Raji (cell line): ENCODE measurements around the gene POC1A.

Experiments used
- POLR2A ChIP-seq: IDR thresholded peaks from 2 replicates; pipeline ENCODE4 v1.6.1; 2011; ENCODE audit warnings: low read depth, low read length, control low read depth; ENCODE audit not compliant: insufficient read depth

Gene POC1A

DNA sequence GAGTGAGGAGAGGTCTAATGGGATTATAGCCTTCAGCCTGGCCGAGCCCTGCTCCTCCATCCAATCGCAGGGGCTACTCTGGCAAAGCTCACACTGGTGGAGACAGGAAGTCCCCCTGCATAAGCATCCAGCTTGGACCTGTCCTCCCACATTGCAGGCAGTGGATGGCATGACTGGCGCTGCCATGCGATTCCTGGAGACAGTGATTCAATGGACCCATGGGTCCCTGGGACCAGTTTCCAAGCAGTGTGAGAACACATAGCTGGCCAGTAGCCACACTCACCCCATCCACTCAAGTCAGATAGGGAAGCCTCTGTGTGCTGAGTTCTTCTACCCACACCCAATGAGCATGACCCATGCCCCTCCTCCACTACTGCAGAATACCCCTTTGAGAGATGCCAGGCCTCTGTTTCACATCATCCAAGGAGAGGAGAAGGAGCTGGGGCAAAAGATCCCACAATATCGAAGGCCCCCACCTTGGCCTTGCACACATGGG lies 18.1 kb upstream of the POC1A start:
- TF ChIP-seq POLR2A: no peak

DNA sequence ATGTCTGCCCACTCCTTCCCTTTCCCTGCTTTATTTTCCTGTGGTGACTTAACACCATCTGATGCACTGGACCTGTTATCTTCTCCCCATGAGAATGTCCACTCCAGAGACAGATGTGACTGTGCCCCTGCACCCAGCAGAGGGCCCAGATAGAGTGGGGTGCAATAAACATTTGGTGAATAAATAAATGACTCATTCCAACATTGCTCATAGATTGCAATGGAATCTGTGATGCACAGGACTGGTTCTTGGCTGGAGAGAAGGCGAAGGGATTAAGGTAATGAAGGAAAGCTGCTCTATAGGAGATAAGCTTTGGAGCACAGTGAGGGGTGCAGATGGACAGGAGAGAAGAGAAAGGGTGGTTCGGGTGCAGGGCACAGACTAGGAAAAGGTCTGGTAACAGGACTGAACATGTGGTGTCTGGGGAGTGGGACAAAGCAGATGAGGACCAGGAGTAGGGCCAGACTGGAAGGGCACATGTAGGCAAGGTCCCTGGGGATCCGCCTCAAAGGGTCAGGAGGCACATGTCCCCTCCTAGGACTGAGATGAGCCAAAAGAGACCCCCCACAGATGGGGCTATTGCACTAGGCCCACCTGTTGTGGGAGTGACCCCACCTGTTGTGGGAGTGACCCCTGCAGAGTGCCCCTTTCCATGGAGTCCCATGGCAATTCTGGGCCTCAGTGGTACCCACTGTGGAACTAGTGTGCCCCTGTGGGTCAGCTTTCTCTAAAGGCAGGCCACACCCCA lies 17.5 kb upstream of the POC1A start:
- TF ChIP-seq POLR2A: no peak

DNA sequence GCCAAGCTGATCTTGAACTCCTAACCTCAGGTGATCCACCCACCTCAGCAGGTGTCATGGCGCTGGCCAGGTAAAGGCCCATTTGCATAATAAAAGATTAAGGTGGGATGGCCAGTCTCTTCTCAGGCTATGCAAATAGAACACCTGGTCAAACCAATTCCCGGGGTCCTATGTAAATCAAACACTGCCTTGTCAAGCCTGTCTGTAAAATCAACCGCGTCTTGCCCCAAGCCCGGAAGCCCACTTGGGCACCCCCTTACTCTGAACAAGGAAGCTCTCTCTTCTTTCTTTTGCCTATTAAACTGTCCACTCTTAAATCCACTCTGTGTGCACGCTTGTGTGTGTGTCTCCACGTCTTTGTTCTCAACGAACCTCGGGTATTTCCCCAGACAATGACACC lies 13.0 kb upstream of the POC1A start:
- no peak for TF ChIP-seq POLR2A

DNA sequence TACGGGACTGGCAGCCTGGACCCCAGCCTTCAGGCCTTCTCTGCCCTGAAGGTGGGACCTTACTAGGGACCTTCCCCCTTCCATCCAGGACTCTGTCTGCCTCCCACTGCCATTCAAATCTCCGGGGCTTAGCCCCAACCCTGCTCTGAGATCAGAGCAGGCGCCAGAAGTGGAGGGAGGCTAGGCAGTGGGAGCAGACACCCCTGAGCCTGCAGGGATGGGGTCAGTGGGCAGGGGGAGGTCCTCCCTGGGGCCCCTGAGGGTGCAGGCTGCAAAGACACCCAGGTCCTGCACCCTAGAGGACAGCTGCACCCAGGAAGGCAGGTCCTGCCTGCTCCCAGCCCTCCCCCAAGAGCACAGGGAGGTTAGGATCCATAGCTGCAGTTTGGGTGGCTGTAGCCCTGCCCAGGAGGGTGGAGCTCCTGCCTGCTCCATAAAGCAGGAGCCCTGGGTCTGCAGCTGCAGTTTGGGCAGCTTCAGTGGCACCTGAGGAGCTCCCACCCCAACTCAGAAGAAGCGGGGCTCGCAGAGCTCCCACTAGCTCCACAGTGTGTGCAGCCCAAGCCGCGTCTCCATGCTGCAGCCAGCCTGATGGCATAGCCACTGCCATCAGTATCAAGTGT lies 8.1 kb upstream of the POC1A start:
- TF ChIP-seq POLR2A: no peak

DNA sequence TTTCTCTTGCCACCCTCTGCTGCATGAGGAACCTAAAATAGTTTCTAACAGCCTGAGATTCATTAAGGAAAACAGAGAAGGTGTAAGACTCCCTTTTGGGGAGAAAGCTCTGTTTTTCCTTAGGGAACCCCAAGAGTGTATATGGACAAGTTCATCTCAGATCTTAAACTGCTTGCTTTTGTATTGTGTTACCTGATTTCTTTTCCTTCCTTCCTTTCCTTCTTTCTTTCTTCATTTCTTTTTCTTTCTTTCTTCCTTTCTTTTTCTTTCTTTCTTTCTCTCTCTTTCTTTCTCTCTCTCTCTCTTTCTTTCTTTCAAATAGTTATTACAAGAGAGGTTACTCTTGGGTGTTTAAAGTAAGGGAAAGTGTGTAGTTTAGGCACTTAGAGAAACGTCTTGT lies 5.3 kb upstream of the POC1A start:
- no peak for TF ChIP-seq POLR2A

DNA sequence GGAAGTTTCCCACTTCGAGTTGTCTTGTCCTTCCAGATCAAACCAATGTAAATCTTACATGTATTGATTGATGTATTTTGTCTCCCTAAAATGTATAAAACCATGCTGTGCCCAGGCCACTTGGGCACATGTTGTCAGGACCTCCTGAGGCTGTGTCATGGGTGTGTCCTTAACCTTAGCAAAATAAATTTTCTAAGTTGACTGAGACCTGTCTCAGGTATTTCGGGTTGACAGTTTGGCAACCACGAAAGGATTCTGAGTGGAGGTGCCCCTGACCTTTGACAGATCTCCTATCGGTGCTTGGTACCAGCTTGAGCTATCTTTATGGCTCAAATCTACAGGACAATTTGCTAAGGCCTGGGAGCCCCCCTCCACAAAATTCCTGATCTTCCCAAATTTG lies 1.7 kb upstream of the POC1A start:
- no peak for TF ChIP-seq POLR2A

DNA sequence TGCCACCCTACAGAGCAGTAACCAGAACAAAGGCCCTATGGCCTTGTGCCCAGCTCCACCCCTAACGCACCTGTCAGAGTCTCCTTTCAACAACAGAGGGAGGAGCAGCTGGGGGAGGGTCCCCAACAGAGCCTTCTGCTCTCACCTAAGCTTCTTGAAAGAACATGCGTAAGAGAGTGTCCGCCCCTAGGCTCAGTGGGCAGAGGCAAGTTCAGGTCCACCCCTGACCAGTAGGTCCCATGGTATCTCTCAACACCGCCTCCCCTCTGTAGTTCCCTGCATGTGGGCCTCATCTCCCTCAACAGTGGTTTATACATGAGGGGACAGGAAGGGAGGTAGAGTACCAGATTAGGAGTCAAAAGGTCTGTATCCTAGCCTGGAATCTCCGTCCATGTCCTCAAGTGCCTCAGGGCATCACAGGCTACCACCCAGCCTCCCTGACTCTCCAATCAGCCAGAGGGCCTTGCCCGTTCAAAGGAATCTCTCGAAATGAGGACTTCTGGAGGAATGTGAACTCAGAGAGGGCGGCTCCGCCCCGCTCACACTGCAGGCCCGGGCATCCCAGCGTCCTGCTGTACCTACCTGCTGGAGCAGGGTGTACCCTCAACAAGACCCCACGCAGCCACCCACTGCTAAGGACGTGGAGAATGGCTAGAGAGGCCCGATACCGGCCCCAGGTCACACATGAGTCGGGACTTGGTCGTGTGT lies 680 bp downstream of the POC1A start:
- no peak for TF ChIP-seq POLR2A

DNA sequence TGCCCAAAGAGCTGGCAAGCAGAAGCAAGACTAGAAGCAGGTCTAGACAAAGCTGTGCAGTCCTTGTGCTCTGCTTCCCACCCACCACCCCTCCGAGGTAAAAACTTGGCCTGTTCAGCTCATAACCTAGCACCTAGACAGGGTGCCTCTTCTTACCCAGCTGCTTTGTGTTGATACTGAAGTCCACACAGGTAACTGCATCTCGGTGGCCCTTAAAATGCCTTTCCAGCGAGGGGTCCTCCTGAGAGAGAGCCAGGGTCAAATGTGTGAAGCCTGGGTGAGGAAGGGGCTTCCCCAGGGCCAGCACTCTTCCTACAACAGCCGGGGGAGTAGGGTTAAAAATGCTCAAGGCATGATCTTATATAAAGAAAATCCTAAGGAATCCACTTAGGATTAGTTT lies 3.4 kb downstream of the POC1A start:
- TF ChIP-seq POLR2A: no peak

DNA sequence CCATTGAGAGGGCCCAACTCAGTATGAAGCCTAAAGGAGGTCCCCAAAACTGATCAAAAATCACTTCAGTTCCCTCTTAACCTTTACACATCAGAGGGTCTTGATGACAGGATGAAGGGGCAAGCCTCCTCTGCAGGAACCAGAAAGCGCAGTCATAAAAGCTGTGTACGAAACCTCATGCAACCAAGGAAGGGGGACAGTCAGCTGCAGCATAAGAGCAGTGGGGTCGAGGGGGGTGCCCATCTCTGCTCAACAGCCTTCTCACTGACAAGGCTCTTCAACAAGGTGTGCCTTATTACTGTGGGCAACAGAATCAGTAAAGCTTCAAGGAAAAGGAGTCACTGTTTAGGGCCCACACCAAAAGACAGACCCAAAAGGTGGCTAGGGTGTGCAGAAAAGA lies 3.9 kb downstream of the POC1A start:
- TF ChIP-seq POLR2A: no peak

DNA sequence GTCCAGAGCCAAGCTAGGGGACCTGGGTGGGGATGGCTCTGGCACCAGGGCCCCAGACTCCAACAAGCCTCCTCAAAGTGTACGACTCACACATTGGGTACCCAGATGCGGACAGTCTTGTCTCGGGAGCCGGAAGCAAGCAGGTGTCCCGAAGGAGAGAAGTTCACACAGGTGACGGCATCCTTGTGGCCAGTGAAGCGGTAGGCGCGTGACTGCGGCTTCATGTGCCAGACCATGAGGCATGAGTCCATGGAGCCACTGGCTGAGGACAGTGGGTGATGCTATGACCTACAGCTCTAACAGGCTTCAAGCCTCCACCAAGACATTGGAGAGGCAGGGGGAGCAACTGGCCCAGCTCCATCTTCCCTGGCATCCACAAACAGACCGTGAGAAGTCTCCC lies 4.5 kb downstream of the POC1A start:
- TF ChIP-seq POLR2A: no peak

DNA sequence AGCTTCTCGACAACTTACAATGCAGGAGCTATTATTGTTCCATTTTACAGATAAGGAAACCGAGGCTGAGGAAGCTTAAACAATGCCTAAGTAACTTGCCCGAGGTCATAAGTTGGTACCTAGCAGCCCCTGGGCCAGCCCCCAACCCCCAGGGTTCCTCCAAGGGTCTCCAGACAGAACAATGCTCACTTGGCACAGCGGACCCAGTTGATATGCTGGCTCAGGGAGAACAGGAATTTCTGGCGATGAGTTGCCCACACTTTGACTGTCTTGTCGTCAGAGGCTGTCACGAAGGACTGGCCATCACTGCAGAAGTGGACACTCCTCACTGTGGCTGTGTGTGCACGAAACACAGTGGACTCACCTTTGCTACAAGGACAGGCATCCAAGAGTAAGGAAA lies 5.2 kb downstream of the POC1A start:
- TF ChIP-seq POLR2A: no peak

DNA sequence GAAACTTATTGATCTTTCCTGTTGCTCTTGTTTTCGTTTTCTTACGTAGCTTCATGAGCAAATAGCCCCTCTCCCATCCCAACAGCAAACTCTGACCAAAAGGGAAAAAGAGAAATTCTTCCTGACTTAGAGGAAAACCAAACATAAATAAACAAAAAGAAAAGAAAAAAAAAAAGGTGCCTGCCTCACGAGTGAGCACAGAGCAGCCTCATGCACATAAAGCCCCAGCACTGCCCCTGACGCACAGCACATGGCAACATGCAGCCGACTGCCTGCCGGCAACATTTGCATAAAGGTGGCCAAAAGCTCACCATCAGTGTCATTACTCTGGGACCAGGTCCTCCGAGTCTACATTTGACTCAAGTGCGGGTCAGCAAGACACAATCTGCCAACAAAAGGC lies 6.4 kb downstream of the POC1A start:
- no peak for TF ChIP-seq POLR2A

DNA sequence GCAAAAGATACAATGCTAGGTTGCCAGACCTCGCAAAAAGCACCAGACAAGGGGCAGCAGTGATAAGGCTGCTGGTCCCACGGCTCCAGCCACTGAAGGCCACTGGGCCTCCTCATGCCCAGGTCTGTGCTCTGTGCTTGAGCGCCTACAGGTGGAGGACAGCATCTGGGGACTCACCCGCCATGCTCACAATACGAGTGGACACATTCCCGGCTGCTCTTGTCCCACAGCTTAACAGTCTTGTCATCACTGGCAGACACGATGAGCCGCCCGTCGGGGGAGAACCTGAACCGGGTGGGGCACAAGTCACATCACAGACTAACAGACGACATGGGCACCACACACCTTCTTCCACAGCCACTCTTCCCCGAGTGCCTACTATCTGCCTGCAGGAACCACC lies 7.4 kb downstream of the POC1A start:
- TF ChIP-seq POLR2A: no peak

DNA sequence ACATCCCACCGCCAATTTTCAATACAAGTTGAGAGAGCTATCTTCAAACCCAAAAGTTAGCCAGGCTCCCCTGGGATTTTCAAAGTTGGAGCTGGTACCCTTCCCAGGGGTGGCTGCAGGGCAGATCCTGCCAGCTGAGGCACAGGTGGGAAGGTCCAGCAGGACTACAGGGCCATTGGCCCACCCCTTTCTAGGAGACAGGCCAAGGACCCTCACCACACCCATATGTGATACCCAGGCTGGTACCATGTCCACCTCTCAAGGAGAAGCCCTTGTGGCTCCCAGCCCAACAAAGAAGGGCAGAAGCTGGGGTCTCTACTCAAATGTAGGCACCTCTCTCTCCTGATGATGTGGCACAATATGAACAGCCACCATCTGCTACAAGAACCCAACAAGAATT lies 8.0 kb downstream of the POC1A start:
- TF ChIP-seq POLR2A: no peak

DNA sequence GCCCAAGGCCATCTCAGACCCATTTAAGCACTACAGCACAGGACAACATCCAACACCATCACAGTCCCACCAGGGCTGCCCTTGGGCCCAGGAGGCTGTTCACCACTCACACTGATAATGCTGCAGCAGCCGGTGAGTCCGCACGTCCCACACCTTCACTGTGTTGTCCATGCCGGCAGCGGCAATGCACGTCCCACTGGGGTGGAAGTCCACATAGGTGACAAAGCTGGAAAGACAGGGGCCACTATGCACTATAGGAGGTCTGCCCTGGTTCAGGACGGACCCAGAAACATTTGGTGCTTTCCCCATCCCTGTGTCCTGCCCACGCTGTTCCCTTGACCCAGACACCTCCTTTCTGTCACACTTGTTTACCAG lies 8.5 kb downstream of the POC1A start:
- TF ChIP-seq POLR2A: no peak

DNA sequence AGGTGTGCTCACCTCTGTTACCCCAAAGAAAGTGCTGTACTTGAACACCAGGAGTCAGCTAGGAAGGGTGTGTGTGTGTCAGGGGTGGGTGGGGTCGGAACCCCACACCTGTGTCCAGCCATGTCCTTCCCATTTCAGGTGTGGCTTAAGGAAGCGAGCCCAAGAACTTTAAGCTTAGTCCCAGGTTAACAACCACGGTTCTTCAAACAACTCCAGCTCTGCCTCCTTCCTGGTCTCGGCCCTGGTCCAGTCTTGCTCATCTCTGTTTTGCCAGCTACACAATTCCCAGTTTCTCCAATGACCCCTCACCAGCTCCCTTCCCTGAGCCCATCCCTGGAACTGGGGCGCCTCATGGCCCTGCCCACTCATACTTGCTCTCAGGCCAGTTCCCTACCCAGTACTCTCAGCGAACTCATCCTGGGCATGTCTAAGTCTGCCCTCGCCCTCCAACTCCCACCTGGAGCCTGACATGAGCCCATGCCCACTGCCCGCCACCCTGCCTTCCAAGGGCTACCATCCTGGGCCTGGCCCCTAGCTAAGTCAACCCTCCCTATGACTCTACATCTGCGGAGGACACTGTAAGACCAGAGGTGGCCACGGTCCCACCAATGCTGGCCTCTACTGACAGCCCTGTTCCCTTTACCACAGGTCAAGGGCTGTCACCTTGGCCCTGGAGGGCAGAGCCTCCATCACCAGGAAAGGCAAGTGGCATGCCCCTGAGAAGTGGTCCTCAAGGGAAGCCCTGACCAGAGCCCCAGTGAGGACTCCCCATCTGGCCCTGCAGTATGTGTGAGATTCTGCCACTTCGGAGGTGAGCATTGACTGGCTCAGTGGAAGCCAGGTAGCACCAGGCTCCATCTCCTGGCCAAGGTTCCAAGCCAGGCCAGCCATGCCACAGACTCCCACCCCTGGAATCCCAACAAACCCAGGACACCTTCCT lies 9.2 kb downstream of the POC1A start:
- no peak for TF ChIP-seq POLR2A
